Stimulated activated CD4-positive, alpha-beta T cell treated with anti-CD3 and anti-CD28 coated beads, Interleukin-1b, Interleukin-23, amount 100 ng/mL, for 1 hour (primary cell): ENCODE data around the gene CCM2L.
A peak's percentile ranks its signal among the peaks of the same experiment; 100 is the strongest.
"Not testable (repeated sequence)": the region's sequence is repeated elsewhere in the genome, so short reads cannot be mapped to it uniquely, and the experiment has no call there.

Experiments
- DNase-seq, 2 donors: peaks; one replicate each; pipeline ENCODE4 v3.0.0-alpha.2; 2020; ENCODE audit warnings: low read depth in 2 of 2

CCM2L gene

DNA sequence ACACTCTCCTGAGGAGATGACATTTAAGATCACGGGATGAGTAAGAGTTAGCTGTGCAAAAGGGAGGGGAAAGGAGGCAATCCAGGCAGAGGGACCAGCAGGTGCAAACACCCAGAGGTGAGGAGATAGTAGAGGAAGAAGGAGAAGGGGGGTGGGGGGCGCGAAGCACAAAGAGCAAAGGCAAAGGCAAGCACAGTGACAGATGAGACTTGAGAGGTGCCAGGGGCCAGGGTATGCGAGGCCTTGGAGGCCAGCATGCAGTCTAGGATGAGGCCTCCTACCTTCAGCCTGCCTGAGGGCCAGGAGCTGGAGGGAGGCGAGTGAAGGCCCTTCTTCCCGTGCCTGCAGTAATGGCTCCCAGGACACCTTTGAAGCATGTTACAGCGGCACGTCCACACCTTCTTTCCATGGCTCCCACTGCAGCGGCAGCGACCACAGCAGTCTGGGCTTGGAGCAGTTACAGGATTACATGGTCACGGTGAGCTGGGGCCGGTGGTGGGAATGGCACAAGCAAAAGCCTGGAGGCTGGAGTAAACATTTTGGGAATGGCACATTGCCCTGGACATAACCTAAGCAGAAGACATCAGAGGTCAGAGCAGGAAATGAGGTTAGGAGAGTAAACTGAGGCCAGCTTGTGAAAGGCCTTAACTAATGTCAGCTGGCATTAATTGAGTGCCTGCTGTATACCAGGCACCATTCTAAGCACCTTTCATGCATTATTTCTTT is 18.6 kb downstream of the CCM2L start:
- DNase-seq = no peak

DNA sequence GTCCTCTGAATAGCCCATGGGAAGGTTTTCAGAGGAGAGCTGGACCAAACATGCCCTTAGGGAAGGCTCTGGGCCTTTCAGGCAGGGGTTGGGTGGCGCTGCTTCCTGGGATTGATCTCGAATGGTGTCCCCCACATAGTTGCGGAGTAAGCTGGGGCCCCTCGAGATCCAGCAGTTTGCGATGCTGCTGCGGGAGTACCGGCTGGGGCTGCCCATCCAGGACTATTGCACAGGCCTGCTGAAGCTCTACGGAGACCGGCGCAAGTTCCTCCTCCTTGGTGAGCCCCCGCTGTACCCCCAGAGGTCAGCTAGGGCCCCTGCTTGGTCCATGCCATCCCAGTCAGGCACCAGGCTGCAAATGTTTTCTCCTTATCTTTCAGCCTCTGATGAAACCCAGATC is 19.3 kb downstream of the CCM2L start:
- DNase-seq = no peak

GRCh38 chr20:32031007-32031958 is 21.0 kb downstream of the CCM2L start:
- DNase-seq = peak; percentile 5 to 39

- DNase-seq = no peak
Measured at GRCh38 chr20:32033316-32033715, 23.1 kb downstream of the CCM2L start.

GRCh38 chr20:32033721-32034120 is 23.5 kb downstream of the CCM2L start:
- DNase-seq = not testable (repeated sequence)

DNA sequence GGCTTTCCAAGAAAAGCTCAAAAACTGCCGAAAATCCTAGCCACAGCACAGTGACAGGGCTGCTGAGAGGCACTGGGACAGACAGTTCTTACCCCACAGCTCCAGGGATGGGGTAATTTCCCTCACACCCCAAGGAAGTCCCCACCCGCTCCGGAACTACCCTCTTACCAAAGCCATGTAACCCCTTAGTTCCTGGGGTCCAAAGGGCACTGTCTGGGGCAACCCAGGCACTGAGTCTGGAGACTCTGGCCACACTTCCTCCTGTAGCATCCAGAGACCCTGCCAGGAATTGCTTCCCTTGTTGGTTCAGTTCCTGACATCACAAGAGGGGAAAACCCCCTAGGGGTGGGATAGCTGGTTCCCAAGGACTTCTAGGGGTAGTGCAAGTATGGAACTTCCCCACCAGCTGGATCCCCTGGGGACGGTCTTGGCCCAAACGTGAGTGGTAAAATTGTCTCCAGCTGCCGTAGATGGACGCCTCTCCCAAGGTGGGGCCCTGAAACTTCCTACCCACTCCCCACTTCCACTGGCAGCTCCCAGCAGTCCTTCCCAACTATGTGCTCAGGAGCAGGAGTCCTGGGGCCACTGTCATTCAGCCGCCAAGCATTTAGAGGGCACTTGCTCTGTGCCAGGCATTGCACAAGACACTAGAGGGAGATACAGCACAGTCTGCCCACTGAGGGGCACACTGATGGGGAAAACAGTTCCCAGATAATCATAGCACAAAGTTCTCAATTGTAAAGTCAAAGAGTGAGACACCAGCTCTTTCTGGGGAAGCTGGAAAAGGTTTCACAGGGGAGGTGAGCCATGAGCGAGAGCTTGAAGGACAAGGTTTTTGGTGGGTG is 24.6 kb downstream of the CCM2L start:
- DNase-seq = no peak

- no peak for DNase-seq
Measured at GRCh38 chr20:32035426-32035779, 25.2 kb downstream of the CCM2L start.

GRCh38 chr20:32036252-32036651 is 26.0 kb downstream of the CCM2L start:
- no peak for DNase-seq

DNA sequence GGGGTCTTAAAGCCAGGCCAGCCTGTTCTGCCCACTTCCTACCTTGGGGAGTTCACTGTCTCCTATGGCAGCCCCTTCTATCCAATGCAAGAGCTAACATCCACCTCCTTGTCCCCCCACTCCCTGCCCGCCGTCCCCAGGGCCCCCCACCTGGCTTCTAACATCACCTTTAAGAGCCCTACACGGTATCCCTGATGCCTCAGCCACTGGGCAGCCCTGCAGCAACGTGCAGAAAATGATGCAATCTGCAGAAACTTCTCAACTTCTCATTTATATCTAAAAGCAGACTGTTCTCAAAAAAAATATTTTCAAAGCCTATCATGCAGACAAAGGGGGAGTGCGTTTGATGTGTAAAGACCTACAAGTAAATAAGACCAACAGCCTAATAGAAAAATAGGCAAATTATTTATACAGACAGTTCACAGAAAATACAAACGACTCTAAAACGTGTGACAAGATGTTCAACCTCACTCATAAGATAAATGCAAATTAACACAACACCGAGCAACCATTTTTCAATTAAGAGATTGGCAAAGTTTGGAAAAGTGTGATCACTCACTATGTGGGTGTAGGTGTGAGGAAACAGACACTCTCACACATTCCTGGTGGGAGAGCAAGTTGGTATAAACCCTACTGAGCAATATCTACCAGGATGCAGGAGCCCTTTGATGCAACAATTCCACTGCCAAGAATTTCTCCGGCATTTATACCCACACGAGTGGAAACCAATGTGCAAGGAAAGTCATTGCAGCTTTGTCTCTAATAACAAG is 26.7 kb downstream of the CCM2L start:
- DNase-seq = no peak

GRCh38 chr20:32037929-32038328 is 27.7 kb downstream of the CCM2L start:
- no peak for DNase-seq

DNA sequence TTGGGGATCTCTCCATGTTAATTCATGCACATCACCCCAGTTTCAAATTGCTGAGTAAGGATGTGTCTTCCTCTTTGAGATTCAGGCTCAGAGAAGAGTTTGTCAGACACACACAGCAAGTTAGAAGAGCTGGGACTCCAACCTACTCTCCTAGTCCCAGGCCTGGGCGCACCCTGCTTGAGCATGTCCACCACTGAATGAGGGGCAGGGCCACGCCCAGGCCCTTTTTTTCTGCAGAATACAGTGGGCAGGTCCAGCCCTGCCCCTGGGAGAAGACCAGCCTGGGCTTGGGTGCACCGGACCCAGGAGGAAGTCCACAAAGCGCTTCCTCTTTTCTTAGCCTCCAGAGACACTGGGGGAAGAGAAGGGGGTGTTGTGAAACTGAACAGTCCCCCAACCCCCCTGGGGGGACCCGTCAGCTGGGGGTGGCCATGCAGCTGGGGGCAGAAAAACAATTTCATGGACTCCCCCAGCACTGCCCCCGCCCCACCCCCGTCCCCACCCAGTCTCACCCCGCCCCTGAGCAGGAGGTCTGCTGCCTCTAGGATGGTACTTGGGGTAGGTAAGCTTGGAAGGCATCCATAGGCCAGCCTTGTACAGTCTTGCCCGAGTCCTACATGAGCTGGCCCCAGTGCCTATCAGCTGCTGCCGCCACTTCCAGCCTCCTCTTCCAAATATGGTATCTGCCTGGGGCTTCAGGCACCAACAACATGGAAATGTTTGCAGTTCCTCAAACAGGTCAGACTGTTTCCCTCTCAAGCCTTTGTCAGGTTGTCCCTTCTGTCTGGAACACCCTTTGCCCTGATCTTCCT is 30.1 kb downstream of the CCM2L start:
- no peak for DNase-seq

- DNase-seq = no peak
Measured at GRCh38 chr20:32045999-32046398, 35.8 kb downstream of the CCM2L start.

DNA sequence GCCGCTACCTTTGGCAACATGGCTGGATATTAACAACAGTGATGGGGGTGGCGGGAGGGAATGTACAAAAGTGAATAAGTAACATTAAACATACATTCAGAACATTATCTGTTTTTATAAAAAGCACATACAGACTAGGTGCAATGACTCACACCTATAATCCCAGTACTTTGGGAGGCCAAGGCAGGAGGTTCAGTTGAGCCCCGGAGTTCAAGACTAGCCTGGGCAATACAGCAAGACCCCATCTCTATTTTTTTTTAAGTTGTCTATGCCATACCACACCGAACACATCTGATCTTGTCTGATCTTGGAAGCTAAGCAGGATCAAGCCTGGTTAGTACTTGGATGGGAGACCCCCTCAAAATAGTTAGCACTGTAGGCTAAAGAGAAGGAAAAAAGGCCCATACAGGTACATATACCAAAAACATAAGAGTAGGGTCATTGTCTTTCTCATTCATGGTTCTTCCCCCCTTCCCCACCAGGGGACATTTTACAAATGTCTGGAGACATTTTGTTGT is 40.1 kb downstream of the CCM2L start:
- DNase-seq = no peak

- DNase-seq = no peak
Measured at GRCh38 chr20:32050851-32051556, 40.8 kb downstream of the CCM2L start.

DNA sequence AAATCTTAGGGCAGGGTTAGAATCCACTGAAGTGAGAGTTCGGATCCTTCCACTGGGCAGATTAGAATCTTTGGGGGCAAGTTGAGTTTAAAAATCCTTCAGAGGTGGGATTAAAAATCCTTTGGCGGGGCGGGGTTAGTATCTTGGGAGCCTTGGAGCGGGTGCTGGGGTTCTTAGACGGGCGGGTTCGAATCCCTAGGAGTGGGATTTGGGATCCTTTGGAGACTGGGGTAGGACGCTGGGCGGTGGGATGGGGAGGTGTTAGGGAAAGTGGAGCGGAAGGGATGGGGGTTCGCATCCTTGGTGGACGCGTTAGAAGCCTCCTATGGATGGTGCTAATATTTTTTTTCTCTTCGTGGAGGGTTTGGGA is 41.5 kb downstream of the CCM2L start:
- no peak for DNase-seq

- DNase-seq = no peak
Measured at GRCh38 chr20:32052090-32052777, 42.0 kb downstream of the CCM2L start, which contains the start of gene HCK. Gene HCK, plus strand, starts transcription at chr20:32052242.

DNA sequence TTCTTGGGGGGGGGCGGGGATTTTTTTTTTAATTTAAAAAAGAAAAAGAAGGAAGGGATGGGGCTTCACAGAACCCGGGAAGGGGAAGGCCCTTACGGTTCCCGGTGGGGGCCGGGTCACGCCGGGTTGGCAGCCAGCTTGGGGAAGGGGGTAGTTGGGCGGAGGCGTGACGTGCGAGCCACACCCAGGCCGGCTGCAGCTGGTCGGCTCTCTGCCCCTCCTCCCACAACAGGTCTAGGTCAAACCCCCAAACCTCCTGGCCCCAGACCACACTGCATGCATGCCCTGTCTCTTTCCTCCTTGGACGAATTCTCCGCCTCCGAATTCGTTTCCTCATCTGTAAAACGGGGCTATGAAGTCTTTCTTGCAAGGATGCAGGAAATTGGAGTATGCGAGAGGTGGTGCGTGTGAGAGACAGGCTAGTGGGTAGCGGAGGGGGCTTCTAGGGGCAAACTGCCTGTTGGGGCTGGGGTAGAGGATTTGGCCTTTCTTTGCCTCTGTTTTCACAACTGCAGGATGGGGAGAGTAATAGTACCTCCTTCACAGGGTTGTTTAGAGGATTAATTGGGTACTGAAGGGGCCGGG is 42.6 kb downstream of the CCM2L start:
- DNase-seq = no peak

DNA sequence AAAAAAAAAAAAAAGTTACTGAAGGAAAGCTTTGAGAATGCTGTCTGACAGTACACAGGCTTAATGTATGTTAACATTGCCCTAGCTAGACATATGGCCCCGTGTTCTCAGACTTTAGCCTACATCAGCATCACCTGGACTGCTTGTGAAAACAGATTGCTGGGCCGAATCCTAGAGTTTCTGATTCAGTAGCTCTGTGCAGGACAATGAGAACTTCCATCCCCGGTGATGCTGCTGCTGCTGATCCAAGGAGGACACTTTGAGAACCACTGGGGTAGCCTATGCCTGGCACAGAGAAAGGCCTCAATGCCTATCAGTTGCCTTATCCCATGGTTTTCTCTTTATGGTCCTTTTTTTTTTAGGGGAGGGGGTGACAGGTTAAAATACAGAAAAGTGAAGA is 43.4 kb downstream of the CCM2L start:
- no peak for DNase-seq
